Inflammatory macrophage treated with lipopolysaccharide for 1 hour (primary cell): ENCODE results near the gene GLOD4.

ENCODE experiments used
- DNase-seq, 2 donors: peaks; one replicate each; pipeline ENCODE4 v3.0.0-alpha.2; 2020 to 2022

The GLOD4 gene

GRCh38 chr17:737561-738113 lies 44.4 kb downstream of the GLOD4 start:
- no peak for DNase-seq

DNA sequence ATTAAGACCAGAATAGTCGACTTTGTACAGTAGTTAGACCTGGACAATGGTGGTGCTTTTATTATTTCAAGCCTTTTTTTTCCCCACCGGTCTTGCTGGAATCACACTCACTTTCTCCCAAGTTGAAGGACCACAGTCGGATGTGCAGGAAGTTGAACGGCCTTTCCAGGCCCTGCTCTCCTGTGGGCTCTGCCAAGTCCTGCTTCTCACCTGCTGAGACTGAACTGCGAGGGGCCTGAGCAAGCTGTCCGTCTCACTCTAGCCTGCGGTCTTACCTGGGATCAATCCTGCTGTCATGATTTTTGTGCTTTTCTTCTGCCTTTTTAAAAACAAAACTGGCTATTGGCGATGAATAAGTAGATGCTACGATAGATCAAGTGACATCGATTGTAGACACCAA lies 48.3 kb downstream of the GLOD4 start:
- no peak for DNase-seq

DNA sequence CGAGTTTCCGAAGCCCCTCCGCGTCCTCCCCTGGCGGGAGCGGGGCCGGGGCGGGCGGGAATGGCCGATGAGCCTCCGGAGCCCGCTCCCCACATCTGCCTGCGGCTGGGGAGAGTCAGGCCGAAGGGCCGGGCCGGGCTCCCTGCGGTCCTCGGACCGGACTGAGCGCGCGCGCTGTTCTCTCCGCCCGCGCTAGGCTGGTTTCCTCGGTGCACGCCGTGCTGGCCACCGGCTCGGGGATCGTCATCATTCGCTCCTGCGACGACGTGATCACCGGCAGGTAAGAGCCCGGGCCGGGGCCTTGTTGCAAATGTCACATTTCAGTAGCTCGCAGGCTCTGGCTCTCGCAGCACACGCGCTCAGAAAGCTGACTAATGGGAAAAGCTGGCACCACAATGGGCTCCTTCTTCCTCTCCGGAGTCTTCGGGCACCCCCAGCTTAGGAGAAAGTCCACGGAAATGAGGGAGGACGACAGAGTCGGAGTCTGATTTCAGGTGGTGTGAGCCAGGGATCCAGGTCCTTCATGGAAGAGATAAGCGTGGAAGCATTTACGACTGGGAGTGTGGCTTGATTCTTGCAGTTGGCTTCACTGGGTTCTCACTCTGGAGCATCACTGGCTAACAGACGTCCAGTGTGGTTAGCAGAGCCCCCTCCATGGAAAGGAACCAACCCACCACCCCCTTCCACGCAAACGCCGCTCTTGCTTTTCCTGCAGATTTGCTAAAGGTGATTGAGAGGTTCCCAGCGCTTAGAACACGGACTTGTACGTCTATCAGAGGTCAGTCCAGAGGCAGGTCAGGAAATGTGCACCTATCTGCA lies 49.0 kb downstream of the GLOD4 start:
- peak in 1 of 2 donors; percentile 27 for DNase-seq

- DNase-seq, result peak; percentile 35 to 44
These were observed 49.8 kb downstream of the GLOD4 start, which contains the start of gene TLCD3A for GRCh38 chr17:732067-732901. Gene TLCD3A (plus strand): TSS chr17:732596. CDS start chr17:732648, 52 bp downstream.

GRCh38 chr17:731644-732066 lies 50.4 kb downstream of the GLOD4 start:
- DNase-seq, result no peak

- DNase-seq, result no peak
These were observed 53.2 kb downstream of the GLOD4 start for GRCh38 chr17:728911-729310.

DNA sequence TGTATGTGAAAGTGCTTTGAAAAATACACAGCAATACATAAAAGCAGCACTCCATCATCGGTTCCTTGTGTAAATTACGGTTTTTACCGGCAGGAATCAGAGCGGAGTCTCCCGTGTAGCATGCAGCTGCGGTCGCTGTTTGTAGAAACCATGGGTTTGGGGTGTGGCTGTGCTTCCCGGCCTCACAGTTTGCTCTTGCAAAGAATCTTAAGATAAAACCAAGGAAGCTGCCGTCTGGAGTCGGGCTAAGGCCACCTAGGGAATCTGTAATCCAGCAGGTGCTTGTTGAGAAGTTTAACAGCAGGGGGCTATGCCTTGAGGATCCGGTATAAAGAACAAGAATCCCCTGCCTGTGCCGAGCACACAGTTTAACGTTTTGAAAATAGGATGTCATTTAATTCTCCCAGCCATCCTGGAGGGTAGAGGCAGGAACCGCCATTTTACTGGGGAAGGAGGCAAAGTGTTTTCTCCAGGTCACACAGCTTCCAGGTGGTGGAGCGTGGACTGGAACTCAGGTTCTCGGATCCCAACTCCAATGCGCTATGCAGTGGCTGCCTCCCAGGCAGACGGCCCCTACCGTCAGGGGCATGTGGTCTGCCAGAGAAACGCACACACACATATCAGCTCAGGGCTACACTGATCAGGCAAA lies 55.7 kb downstream of the GLOD4 start:
- DNase-seq, result no peak

- no peak for DNase-seq
These were observed 56.3 kb downstream of the GLOD4 start for GRCh38 chr17:725746-726145.

GRCh38 chr17:725084-725483 lies 57.0 kb downstream of the GLOD4 start:
- no peak for DNase-seq

DNA sequence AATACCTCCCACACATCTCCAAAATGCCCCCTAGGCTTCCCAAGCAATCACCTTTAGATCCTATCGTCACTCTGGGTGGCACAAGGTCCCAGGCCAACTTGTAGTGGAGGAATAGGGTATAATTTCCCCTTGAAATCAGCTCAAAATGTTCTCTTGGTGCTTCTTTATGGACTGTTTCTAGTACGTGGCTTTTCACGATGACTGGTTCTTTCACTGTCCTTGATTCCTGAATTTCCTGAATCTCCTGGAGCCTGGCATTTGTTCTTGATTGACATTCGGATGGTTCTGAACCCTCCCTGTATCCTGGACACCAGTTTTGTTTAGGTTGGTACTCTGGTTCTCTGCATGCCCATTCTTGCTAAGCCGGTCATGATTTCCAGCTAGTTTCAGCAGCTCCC lies 60.5 kb downstream of the GLOD4 start:
- DNase-seq, result no peak

DNA sequence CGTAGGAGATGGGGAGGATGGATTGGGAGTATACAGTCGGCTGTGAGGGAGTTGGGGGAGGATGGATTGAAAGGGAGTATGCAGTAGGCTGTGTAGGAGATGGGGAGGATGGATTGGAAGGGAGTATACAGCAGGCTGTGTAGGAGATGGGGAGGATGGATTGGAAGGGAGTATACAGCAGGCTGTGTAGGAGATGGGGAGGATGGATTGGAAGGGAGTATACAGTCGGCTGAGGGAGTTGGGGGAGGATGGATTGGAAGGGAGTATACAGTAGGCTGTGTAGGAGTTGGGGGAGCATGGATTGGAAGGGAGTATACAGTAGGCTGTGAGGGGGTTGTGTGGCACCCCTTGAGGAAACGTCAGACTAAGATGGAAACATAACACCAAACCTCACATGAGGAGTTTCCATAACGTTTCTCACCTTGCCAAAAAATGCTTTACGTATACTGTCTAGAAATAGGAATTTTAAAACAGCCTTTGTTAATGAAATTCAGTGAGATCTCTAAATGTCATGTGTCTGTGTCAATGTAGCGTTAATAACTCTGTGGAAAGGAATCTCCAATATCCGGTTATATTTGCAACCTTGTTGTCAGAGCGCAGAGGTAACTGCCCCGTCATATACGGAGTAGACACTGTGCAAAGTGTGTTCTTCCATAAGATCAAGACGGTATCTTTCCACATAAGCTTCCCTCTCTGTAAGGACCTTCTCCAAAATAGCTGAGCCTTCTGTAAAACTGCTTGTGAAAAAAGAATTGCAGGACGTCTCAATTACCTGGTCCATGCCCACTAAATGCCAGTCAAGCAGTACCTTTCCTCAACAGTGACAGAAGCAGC lies 61.2 kb downstream of the GLOD4 start:
- no peak for DNase-seq

DNA sequence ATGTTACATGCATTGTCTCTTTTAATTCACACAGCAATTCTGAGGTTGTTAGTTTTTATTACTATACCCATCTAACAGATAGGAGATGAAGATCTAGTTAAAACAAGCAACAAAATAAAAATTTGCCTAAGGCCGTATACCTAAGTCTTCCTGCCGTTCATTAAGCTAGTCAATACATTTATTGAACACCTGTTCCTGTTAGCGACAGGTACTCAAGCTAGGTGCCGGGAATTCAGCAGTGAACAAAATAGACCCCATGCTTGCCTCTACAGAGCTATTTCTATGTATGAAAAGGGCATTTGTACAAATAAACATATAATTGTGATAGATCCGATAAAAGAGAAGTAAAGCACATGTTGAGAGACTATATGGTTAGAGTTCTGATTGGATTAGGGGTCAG lies 64.0 kb downstream of the GLOD4 start:
- no peak for DNase-seq
